SKM-1 (cell line): ENCODE data around the gene ZNF407.

Source experiments
- DNase-seq: peaks from one replicate; lab custom pipeline; 2025; ENCODE audit not compliant: unreplicated experiment; lab: John Stamatoyannopoulos, UW

Gene ZNF407

GRCh38 chr18:74869904-74870863 lies 272.5 kb downstream of the ZNF407 start:
- no peak for DNase-seq

DNA sequence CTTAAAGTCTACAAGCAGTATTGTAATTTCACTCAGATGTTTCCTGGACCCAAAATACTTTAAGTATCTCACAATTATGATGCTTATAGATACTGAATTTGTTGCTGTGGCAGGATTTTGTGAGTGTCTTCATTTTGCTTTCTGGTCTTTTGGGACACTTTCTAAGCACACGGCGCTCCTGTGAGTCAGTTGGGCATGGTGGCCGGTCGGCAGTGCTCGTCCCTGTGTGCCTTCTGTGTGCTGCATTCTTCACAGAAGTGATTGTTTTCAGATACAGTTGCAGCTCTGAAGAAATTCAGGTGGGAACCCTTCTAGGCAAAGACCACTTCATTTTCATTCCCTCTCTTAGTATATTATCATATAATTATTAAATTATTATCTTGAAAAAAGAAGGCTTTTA lies 273.3 kb downstream of the ZNF407 start:
- DNase-seq, result no peak

- no peak for DNase-seq
Measured at GRCh38 chr18:74873629-74874028, 276.0 kb downstream of the ZNF407 start.

DNA sequence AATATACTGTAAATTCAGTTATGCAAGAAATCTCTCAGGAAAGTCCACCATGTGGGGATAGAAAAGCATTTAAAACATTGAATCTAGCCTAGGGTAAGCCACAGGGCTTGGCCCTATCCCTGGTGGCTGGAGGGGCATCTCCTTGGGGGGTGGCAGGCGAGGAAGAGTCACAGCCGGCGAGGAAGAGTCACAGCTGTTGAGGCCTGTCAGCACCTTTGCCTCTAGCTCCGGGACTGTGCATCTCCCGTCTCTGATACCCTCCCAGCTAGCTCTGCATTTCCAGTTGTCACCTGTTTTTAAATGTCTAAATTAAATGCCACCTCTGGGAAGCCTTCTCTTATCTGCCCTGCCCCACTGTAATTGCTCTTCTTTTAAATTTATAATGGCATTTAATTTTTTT lies 276.7 kb downstream of the ZNF407 start:
- DNase-seq, result no peak

GRCh38 chr18:74876630-74877243 lies 279.1 kb downstream of the ZNF407 start:
- no peak for DNase-seq

DNA sequence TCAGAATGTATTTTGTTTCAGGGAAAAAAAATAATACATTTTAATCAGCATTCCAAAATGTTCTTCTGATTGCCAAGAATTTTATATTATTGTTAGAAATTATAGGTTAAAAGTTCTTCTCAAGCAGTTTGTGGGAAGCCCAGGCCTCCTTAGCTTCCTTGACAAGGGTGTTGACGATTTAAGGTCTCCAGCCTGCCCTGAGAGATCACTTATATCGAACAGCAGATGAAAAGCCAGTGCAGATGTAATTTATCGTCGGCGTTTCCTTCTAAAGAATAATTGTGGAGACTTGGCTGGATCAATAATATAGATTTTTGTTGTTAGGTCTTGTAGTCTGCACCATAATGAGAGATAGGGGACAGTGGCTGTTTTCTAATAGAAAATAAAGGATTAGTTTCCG lies 280.6 kb downstream of the ZNF407 start:
- no peak for DNase-seq

- DNase-seq, result no peak
Measured at GRCh38 chr18:74880706-74881278, 283.1 kb downstream of the ZNF407 start.

GRCh38 chr18:74892066-74892627 lies 294.5 kb downstream of the ZNF407 start:
- DNase-seq, result no peak

GRCh38 chr18:74895686-74896085 lies 298.0 kb downstream of the ZNF407 start:
- DNase-seq, result no peak

DNA sequence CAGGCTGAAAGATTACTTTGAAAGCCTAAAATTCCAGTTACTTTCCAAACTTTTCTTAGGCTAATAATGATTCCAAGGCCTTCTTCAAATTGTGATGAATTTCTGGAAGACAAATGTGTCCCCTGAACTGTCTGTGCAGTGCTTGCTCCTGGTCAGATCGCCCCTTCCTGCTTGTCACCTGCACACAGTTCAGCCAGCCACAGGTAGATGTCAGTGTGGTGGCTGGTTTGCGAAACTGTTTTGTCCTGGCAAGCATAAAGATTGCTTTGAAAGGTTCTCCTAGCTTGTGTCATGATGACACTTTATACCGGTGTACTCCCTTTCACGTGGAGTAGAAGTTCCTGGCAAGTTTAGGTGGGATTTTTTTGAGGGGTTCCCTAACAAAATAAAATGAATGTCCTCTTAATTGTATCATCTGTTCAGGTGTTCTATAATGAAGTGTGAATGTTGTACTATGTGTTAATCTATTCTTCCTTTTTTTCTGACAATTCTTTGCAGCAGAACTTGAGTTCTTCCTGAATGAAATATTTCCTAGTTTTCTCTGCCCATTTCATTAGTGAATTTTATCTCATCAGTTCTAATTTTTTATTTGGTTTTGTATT lies 298.8 kb downstream of the ZNF407 start:
- no peak for DNase-seq

- no peak for DNase-seq
Measured at GRCh38 chr18:74897971-74898657, 300.4 kb downstream of the ZNF407 start.

DNA sequence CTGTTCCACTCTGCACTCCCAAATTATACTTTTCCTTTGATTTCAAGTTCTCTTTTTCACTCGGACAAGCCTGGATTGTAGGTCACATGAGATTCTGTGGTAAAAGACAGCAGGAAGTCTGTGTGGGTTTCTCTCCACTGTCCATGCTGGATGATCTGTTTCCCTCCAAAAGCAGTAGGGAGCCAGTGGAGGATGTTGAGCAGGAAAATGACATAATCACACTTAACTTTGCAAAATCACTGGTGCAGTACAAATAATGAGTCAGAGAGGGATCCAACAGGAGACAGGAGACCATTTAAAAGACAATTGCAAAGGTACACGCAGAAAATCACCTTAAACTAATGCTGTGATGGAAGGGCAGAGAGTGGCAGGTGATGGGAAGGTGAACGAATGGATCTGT lies 301.3 kb downstream of the ZNF407 start:
- no peak for DNase-seq

DNA sequence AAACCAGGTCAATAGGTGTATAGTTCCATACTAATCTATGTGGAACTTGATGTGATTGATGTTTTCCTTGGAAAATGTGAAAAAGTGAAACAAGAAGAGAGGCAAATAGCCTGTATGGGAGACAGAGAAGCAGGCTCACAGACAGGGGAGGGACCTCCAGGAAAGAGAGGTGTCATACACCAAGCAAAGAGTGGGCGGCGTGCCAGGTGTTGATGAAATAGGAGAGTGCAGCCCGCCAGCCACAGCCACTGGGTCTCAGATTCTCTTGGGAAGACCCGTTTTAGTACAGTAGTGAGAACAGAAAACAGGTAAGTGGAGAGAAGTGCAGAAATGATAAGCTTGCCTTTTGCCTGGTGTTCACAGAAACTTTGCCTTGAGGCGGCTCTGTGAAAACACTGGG lies 301.9 kb downstream of the ZNF407 start:
- DNase-seq, result no peak

DNA sequence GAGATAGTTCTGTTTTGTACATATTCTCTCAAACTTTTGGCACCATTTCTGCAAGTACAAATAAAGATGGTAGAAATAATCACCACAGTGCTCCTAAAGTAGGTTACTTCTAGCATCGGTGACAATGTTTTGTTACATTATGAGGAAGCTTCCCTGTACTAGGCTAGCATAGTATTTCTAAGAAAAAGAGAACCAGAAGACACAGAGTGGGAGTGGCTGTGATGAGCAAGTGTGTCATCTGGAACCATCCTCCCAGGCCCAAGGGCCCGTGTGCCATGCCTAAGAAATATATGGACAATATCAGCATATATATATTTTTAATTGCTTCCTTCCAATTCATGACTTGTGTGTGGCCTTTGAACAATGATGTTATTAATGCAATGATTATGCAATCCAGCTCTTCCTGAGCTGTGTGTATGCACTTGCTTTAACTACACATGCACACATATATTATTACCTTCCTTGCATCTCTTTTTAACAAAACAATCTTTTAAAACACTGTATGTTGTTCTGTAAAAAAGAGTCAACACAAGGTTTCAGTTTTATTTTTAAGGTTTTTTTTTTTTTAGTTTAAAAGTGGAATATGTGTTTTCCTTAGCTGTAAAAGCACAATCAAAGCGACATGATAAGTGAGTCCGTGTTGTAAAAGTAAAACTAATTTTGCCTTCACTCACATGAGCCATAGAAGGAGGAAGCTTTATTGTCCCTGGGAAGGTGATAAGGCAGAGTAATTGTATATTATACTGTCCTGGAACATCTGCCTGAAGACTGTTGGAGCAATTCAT lies 303.9 kb downstream of the ZNF407 start:
- DNase-seq, result no peak

DNA sequence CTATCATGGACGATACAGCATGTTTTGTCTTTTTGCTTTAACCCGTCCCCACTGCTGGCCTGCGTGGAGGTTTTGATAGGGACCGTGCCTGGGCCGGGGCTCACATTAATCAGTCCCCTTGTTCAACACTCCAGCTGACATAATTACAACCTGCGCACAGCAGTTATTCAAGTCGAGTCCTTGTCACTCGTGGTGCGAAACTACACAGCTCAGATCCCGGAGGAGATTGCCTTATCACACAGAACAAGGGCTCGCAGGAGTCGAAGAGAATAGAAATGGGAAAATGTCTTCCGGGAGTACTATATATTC lies 304.4 kb downstream of the ZNF407 start:
- DNase-seq, result no peak

DNA sequence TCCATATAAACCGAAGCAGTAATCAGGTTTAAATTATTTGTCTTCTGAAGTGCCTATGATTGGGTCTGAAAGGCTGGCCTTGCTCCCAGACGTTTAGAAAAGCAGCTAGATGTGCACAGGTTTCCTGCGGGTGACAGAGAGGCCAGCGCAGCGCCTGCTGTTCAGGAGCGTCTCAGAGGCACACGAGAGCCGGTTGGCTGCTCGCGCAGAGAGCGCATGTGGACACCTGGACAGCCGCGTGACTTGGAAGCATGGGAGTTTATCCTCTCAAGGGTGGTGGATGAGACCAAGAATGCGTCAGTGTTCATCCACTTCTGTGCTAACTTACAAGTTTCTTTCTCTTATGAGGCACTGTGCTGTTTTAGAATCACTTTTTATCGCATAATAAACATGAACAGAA lies 307.6 kb downstream of the ZNF407 start:
- no peak for DNase-seq

GRCh38 chr18:74906184-74906583 lies 308.5 kb downstream of the ZNF407 start:
- DNase-seq, result no peak

GRCh38 chr18:74914052-74914591 lies 316.5 kb downstream of the ZNF407 start:
- no peak for DNase-seq

DNA sequence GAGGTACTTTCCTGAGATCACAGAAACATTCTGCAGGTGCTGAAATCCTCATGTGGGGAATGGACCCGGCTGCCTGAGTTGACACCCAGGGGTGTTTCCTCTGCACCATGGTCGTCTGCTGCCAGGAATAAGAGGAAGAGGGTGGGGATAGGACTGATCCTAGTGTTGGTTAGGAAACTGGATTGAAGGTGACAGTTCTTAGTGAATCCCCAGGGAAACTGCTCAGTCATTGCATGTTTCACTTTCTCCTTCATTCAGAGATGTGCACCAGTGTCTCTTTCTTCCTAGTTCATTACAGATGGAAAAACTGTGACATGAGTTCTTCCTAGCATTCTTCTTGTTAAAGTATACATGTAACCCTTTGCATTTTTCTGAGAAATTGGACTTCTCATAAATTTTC lies 317.0 kb downstream of the ZNF407 start:
- DNase-seq, result no peak
